B cell (primary cell): ENCODE data around the gene UNC93B1. TPM values are rescaled to one million over a fixed set of nuclear protein-coding genes. Genes with fewer than 3 reads are reported as not detected.

Experiments used
- ATAC-seq: fragments of 200-7000 bp; cut with Tn5 transposase; one replicate; pipeline ENCODE4 v1.10.0; 2021; ENCODE audit warnings: low read depth, mild to moderate bottlenecking, moderate number of reproducible peaks, moderate library complexity
- CTCF ChIA-PET: fragments of 350-600 bp; sonication (Branson Sonifier 250); formaldehyde crosslinking; loops from one replicate; lab custom pipeline; 2021; ENCODE audit warnings: antibody characterized with exemption, inconsistent platforms; lab: Charles Lee
- POLR2A ChIA-PET: fragments of 350-600 bp; sonication (Branson Sonifier 250); formaldehyde crosslinking; loops from one replicate; lab custom pipeline; 2021; ENCODE audit warnings: antibody characterized with exemption; lab: Charles Lee
- DNase-seq: peaks from one replicate; pipeline ENCODE4 v3.0.0; 2013
- H2AFZ ChIP-seq: 2 replicates; pipeline ENCODE4 v1.6.1; 2012; ENCODE audit warnings: mild to moderate bottlenecking, low read depth, low read length; ENCODE audit not compliant: insufficient read depth, poor library complexity, severe bottlenecking
- H3K27ac ChIP-seq, 2 donors: 1 replicate in 1 of 2; 2 replicates in 1 of 2; pipeline ENCODE4 v1.5.1; 2012 to 2013; ENCODE audit warnings: low read length in 2 of 2, mild to moderate bottlenecking in 2 of 2, moderate library complexity in 1 of 2
- H3K27me3 ChIP-seq, 4 experiments: fragments of 200-600 bp in 1 of 4; sonication (generic) in 1 of 4; replicated peaks in 1 of 4; 1 replicate in 2 of 4; 2 replicates in 2 of 4; pipeline versions ENCODE4 v1.6.1 to v1.7.0; 2013 to 2016; ENCODE audit warnings: low read length in 3 of 4, mild to moderate bottlenecking in 2 of 4, mixed read lengths in 1 of 4, moderate library complexity in 1 of 4; ENCODE audit not compliant: insufficient read depth in 4 of 4, control insufficient read depth in 3 of 4; ENCODE audit errors: control extremely low read depth in 1 of 4
- H3K36me3 ChIP-seq, 2 experiments: replicated peaks in 1 of 2; 1 replicate in 1 of 2; 2 replicates in 1 of 2; pipeline versions ENCODE4 v1.6.1 to v1.7.1; 2013; ENCODE audit warnings: low read length in 1 of 2; ENCODE audit not compliant: insufficient read depth in 2 of 2, control insufficient read depth in 1 of 2; ENCODE audit errors: control extremely low read depth in 1 of 2, extremely low read depth in 1 of 2
- H3K4me1 ChIP-seq, 2 donors: fragments of 200-600 bp in 1 of 2; sonication (generic) in 1 of 2; 1 replicate in 1 of 2; 2 replicates in 1 of 2; pipeline versions ENCODE4 v1.5.1 to v1.6.1; 2013 to 2017; ENCODE audit warnings: low read length in 2 of 2; ENCODE audit not compliant: control insufficient read depth in 2 of 2, insufficient read depth in 2 of 2
- H3K4me2 ChIP-seq: replicated peaks from 2 replicates; pipeline ENCODE3; 2012; ENCODE audit warnings: mild to moderate bottlenecking, low read depth, low read length; ENCODE audit not compliant: poor library complexity, severe bottlenecking
- H3K4me3 ChIP-seq, 5 experiments: fragments of 200-600 bp in 1 of 5; sonication (generic) in 1 of 5; 1 replicate in 3 of 5; 2 replicates in 2 of 5; pipeline versions ENCODE4 v1.5.1 to v1.7.0; 2011 to 2016; ENCODE audit warnings: low read length in 4 of 5, mild to moderate bottlenecking in 4 of 5, low read depth in 2 of 5, control low read depth in 1 of 5, moderate library complexity in 1 of 5; ENCODE audit not compliant: insufficient read depth in 1 of 5; ENCODE audit errors: control extremely low read depth in 1 of 5, extremely low read depth in 1 of 5
- H3K79me2 ChIP-seq: fragments of 200-600 bp; sonication (generic); one replicate; pipeline ENCODE4 v1.6.0; 2016; ENCODE audit warnings: low read length; ENCODE audit not compliant: control insufficient read depth, insufficient read depth
- H3K9ac ChIP-seq: fragments of 200-600 bp; sonication (generic); 2 replicates; pipeline ENCODE4 v1.6.1; 2017; ENCODE audit warnings: mild to moderate bottlenecking, low read length, moderate library complexity
- H3K9me3 ChIP-seq, 3 donors: one replicate each; pipeline versions ENCODE4 v1.6.1 to v1.7.1; 2013; ENCODE audit warnings: low read length in 2 of 3; ENCODE audit not compliant: control insufficient read depth in 2 of 3, insufficient read depth in 1 of 3; ENCODE audit errors: control extremely low read depth in 1 of 3
- H4K20me1 ChIP-seq: 2 replicates; pipeline ENCODE4 v1.6.0; 2012; ENCODE audit warnings: mild to moderate bottlenecking, low read length; ENCODE audit not compliant: insufficient read depth, control insufficient read depth, poor library complexity, severe bottlenecking
- H3K27ac Mint-ChIP-seq: one replicate; pipeline ENCODE4 v1.8.0; 2021; ENCODE audit warnings: mixed read lengths
- H3K27me3 Mint-ChIP-seq: one replicate; pipeline ENCODE4 v1.8.0; 2021; ENCODE audit warnings: mixed read lengths
- H3K4me1 Mint-ChIP-seq: one replicate; pipeline ENCODE4 v1.8.0; 2021; ENCODE audit warnings: mixed read lengths
- H3K4me3 Mint-ChIP-seq: one replicate; pipeline ENCODE4 v1.8.0; 2021; ENCODE audit warnings: mixed read lengths
- H3K9me3 Mint-ChIP-seq: one replicate; pipeline ENCODE4 v1.8.0; 2022; ENCODE audit warnings: mixed read lengths; ENCODE audit not compliant: insufficient read depth
- EZH2 ChIP-seq: IDR thresholded peaks from 2 replicates; pipeline ENCODE4 v1.6.1; 2012; ENCODE audit warnings: borderline replicate concordance, low read depth, mild to moderate bottlenecking, moderate library complexity, low read length; ENCODE audit not compliant: insufficient read depth, poor library complexity, severe bottlenecking
- WGBS: methylation state at CpG from one replicate; pipeline ENCODE4 v1.1.5; 2013; ENCODE audit warnings: missing lambda C conversion rate; ENCODE audit not compliant: insufficient coverage; 5-methylcytosine and 5-hydroxymethylcytosine counted together
- intact Hi-C: fragments of 100-400 bp; cut with micrococcal nuclease; formaldehyde crosslinking; loops from one replicate; pipeline ENCODE4 v1.10.0; 2022
- polyA plus RNA-seq: library from polyadenylated mRNA; depleted of rRNA; stranded (reverse); fragments of >200 nt; gene quantifications from 2 replicates; pipeline ENCODE4 v1.2.3, GENCODE V29; 2012
- total RNA-seq, 2 donors: library from RNA; stranded (reverse); fragments of 120-200 nt in 1 of 2; gene quantifications; 1 replicate in 1 of 2; 2 replicates in 1 of 2; pipeline versions ENCODE4 v1.2.3 to v1.2.4, GENCODE V29; 2013 to 2022
- TF ChIP-seq, protein P1 (sequence below): fragments of 200-600 bp; IDR thresholded peaks from one replicate; pipeline ENCODE4 v1.8.0; 2022; ENCODE audit warnings: antibody characterized with exemption, mild to moderate bottlenecking

UNC93B1 gene
- total and polyA plus RNA-seq, 2 donors (not counting 1 experiment from before 2014, with no cell fraction given) = 114 to 308 TPM

DNA sequence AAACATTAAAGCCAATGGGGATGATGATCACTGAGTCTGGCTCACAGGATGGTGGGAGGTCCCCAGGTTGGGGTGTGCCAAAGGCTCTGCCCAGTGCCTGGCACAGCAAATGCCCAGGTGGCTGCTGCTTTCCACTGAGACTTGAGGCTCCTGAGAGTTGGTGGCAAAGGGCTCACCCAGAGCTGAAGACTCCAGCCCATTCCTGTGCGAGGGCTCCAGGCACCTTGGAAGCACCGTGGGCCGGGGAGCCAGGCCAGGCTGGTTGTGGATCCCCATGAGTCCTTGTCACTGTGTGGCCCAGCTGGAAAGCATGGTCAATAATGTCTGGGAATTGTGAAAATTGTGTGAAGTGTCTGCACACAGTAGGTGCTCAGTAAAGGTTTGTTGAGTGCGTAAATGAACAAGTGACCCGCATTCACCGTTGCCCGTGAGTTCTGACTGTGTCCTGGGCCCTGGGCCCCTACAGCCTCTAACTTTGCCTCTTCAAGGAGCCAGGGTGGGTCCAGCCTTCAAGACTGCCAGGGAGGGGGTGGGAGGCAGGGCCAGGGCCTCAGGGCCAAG lies 2.8 kb upstream of the UNC93B1 start:
- H4K20me1 ChIP-seq = peaks cover 47% of the 10 kb centered on the region
- TF ChIP-seq EZH2 = no peak
- TF ChIP-seq, protein P1, sequence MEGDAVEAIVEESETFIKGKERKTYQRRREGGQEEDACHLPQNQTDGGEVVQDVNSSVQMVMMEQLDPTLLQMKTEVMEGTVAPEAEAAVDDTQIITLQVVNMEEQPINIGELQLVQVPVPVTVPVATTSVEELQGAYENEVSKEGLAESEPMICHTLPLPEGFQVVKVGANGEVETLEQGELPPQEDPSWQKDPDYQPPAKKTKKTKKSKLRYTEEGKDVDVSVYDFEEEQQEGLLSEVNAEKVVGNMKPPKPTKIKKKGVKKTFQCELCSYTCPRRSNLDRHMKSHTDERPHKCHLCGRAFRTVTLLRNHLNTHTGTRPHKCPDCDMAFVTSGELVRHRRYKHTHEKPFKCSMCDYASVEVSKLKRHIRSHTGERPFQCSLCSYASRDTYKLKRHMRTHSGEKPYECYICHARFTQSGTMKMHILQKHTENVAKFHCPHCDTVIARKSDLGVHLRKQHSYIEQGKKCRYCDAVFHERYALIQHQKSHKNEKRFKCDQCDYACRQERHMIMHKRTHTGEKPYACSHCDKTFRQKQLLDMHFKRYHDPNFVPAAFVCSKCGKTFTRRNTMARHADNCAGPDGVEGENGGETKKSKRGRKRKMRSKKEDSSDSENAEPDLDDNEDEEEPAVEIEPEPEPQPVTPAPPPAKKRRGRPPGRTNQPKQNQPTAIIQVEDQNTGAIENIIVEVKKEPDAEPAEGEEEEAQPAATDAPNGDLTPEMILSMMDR = no peak
- peak overlapping the region in 1 of 2 donors; percentile 51 for H3K27ac ChIP-seq
- 99% methylated on average over 7 of the region's 7 CpGs for WGBS
- CTCF ChIA-PET = interaction anchor here (0.6 to 0.9 kb wide), 2 partner anchors 21 to 150 kb away, joined by 3 to 4 read pairs; no protein-coding TSS in a partner anchor
- no peaks in the 10 kb centered on the region for H3K9me3 Mint-ChIP-seq
- no peak overlapping the region for H3K4me3 Mint-ChIP-seq
- H3K79me2 ChIP-seq = peaks cover 38% of the 10 kb centered on the region
- peaks cover 66 to 81% of the 10 kb centered on the region in 2 donors for H3K4me1 ChIP-seq
- DNase-seq (no peak), ATAC-seq (no peak)
- H3K27me3 Mint-ChIP-seq = no peaks in the 10 kb centered on the region
- no peaks in the 10 kb centered on the region for H3K27me3 ChIP-seq
- no peak overlapping the region for H3K9ac ChIP-seq
- H2AFZ ChIP-seq = no peak overlapping the region
- H3K4me1 Mint-ChIP-seq = peaks cover 66% of the 10 kb centered on the region
- intact Hi-C loops = loop anchor here (5.0 to 10.0 kb wide), 2 partner anchors 266 to 438 kb away; partner anchors contain the start of gene C11orf24
- POLR2A ChIA-PET = no interaction called here
- H3K4me3 ChIP-seq = no peak overlapping the region
- peak overlapping the region; percentile 63 for H3K27ac Mint-ChIP-seq
- H3K36me3 ChIP-seq = peaks cover 0 to 5% of the 10 kb centered on the region in 2 experiments
- peak overlapping the region; percentile 28 for H3K4me2 ChIP-seq
- H3K9me3 ChIP-seq = no peaks in the 10 kb centered on the region
